ACC112 (cell line): ENCODE measurements around the gene C19orf53.

Experiments used
- H2AFZ ChIP-seq: fragments of 200-600 bp; sonication (generic); one replicate; pipeline ENCODE4 v1.6.0; 2017; ENCODE audit warnings: antibody characterized with exemption, low read length; ENCODE audit not compliant: unreplicated experiment
- H3K27ac ChIP-seq: fragments of 200-600 bp; sonication (generic); 2 replicates; pipeline ENCODE4 v1.5.1; 2014; ENCODE audit warnings: low read depth, mild to moderate bottlenecking, antibody characterized with exemption, low read length, moderate library complexity
- H3K27me3 ChIP-seq: fragments of 200-600 bp; sonication (generic); 2 replicates; pipeline ENCODE4 v1.6.1; 2014; ENCODE audit warnings: mild to moderate bottlenecking, antibody characterized with exemption, low read length, moderate library complexity, mixed read lengths; ENCODE audit not compliant: insufficient read depth
- H3K36me3 ChIP-seq: fragments of 200-600 bp; sonication (generic); 2 replicates; pipeline ENCODE4 v1.6.1; 2016; ENCODE audit warnings: mild to moderate bottlenecking, antibody characterized with exemption, low read length, moderate library complexity, mixed read lengths; ENCODE audit not compliant: insufficient read depth
- H3K4me1 ChIP-seq: fragments of 200-600 bp; sonication (generic); one replicate; pipeline ENCODE4 v1.6.1; 2016; ENCODE audit warnings: low read length, mixed read lengths; ENCODE audit not compliant: insufficient read depth, unreplicated experiment, control insufficient read depth
- H3K4me3 ChIP-seq: fragments of 200-600 bp; sonication (generic); 2 replicates; pipeline ENCODE4 v1.5.1; 2014; ENCODE audit warnings: mild to moderate bottlenecking, low read depth, low read length
- H3K79me2 ChIP-seq: fragments of 200-600 bp; sonication (generic); one replicate; pipeline ENCODE4 v1.6.0; 2016; ENCODE audit warnings: low read length; ENCODE audit not compliant: control insufficient read depth, unreplicated experiment, insufficient read depth

C19orf53 gene

DNA sequence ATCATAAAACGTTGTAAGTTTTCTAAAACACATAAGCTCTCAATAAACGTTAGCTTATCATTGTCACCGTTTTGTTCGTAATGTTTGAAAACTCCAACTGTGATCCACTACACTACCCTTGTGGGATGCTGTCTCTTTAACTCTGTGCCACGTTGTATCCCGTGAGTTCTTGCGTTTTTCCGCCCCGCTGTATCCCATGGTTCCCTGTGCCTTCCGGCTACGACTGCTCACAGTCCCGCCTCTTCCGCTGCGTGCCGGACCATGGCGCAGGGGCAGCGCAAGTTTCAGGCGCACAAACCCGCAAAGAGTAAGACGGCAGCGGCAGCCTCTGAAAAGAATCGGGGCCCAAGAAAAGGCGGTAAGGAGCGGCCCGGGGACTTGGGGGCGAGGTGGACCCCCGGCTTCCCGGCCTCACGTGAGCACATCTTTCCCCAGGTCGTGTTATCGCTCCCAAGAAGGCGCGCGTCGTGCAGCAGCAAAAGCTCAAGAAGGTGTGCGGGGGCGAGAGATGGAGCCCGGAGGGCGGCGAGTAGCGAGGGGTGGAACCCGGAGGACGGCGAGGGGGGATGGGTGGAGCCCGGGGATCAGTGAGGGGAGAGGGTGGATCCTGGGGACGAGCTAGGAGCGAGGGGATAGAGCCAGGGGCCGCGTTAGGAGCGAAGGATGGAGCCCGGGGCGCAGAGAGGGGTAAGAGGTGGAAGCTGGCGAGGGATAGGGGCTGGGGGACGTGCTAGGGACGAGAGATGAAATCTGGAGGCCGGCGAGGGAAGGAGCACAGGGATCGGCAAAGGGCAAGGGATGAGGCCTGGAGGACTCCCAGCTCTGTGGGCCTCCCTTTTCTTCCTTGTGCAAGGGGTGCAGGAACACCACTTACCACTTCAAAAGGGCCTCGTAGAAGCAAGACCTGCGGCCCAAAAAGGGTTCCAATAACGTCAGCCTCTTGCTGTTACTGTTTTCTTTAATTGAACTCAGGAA, at the start of gene C19orf53:
Gene C19orf53 (plus strand): TSS at position 240 of the 975 bp plus-strand sequence. CDS start 22 bp downstream, at position 262.
- Histone ChIP-seq H3K27ac (peak within 1 kb of the TSS; percentile 73), H2AFZ (peak within 1 kb of the TSS; percentile 62), H3K4me3 (peak within 1 kb of the TSS; percentile 97), H3K27me3 (no peaks in the 10 kb centered on the region), H3K36me3 (peaks cover 9% of the 10 kb centered on the region; the same call in 1 of the 2 replicates), H3K79me2 (peaks cover 21% of the 10 kb centered on the region), H3K4me1 (peaks cover 3% of the 10 kb centered on the region)

DNA sequence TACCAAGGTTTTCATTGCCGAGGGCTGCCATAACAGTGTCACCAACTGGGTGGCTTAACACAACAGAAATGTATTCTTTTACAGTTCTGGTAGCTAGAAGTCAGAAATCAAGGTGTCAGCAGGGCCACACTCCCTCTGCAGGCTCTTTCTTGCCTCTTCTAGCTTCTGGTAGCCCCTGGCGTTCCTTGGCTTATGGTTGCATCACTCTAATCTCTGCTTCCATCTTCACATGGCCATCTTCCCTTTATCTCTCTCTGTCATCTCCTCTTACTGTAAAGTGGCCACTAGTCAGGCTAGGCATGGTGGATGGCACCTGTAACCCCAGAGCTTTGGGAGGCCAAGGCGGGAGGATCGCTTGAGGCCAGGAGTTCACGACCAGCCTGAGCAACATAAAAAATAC, 47.9 kb upstream of the C19orf53 start:
- no peaks in the 10 kb centered on the region for H3K36me3 ChIP-seq
- no peaks in the 10 kb centered on the region for H3K27me3 ChIP-seq
- no peak overlapping the region for H3K4me3 ChIP-seq
- no peak overlapping the region for H2AFZ ChIP-seq
- peaks cover 13% of the 10 kb centered on the region for H3K4me1 ChIP-seq
- H3K79me2 ChIP-seq: no peaks in the 10 kb centered on the region
- H3K27ac ChIP-seq: no peak overlapping the region

DNA sequence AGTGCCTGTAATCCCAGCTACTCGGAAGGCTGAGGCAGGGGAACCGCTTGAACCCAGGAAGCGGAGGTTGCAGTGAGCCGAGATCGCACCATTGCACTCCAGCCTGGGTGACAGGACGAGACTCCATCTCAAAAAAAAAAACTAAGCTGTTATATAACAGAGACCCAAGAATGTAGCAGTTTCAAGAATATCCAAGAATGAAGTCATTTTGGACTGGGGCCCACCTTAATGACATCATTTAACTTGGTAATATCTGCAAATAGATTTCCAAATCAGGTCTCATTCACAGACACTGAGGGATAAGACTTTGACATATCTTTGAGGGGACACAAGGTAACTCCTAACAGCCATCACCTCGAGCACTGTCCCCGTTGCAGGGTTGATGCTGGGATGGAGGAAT, 46.5 kb upstream of the C19orf53 start:
- H3K27me3 ChIP-seq: no peaks in the 10 kb centered on the region
- H2AFZ ChIP-seq: no peak overlapping the region
- peaks cover 19% of the 10 kb centered on the region for H3K4me1 ChIP-seq
- no peak overlapping the region for H3K27ac ChIP-seq
- no peaks in the 10 kb centered on the region for H3K36me3 ChIP-seq
- no peak overlapping the region for H3K4me3 ChIP-seq
- no peaks in the 10 kb centered on the region for H3K79me2 ChIP-seq

DNA sequence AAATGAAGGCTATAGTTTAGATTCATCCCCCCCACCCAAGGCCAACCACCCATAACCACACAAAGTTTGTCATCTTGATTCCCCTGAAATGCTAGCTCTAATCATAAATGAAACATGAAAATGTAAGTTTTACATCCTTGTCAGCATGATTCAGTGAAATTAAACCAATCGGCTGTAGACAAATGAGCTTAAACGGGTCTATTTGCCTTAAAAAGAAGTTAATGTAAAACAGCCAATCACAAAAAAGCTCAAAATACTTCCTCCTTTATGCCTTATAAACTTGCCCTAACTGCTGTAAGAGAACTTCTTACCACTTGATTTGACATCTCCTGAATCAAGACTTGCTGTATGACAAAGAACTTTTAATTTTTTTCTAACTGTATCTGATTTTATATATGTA, 44.4 kb upstream of the C19orf53 start:
- no peaks in the 10 kb centered on the region for H3K27me3 ChIP-seq
- H2AFZ ChIP-seq: peak overlapping the region; percentile 33
- H3K4me1 ChIP-seq: peaks cover 19% of the 10 kb centered on the region
- peak overlapping the region; percentile 99 for H3K27ac ChIP-seq
- H3K79me2 ChIP-seq: no peaks in the 10 kb centered on the region
- H3K4me3 ChIP-seq: no peak overlapping the region
- no peaks in the 10 kb centered on the region for H3K36me3 ChIP-seq

DNA sequence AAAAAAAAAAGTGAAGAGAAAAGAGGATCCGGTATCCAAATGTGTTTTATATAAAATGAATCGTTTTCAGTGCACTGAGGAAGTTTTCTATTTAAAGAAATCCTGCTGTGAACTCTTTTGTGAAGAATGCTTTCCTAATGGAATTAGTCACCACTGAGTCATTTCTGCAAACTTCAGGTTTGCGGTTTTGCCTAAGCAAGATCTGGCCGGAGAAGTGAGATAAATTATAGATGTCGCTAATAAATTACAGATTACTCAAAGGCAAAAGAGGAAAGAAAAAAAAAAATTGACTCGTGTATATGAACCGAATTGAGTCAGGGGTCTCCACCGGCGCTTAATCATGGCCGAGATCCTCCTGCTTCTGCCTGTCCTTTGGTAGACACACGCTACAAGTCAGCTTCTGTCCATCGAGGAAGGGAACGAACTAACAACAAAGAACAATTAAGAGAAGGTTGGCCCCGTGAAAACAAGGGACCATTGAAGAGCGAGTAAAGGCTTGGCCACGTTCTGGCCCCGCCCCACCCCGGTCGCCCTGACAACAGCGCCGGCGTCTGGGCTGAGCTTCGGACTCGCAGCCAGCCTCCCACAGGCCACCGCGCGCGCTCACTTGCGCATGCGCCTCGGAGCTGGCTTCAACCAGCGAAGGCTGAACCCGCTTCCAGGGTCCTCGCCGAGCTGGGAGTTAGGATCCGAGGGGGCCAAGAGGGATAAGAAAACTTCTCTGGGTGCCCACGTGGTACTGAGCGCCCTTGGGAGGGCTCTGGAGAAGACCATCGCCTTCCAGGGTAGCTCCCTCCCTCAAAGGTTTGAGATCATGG, 42.9 kb upstream of the C19orf53 start:
- no peaks in the 10 kb centered on the region for H3K36me3 ChIP-seq
- no peak overlapping the region for H2AFZ ChIP-seq
- no peaks in the 10 kb centered on the region for H3K27me3 ChIP-seq
- peak overlapping the region; percentile 93 for H3K4me3 ChIP-seq
- H3K4me1 ChIP-seq: peaks cover 19% of the 10 kb centered on the region
- peak overlapping the region; percentile 99 for H3K27ac ChIP-seq
- H3K79me2 ChIP-seq: no peaks in the 10 kb centered on the region

DNA sequence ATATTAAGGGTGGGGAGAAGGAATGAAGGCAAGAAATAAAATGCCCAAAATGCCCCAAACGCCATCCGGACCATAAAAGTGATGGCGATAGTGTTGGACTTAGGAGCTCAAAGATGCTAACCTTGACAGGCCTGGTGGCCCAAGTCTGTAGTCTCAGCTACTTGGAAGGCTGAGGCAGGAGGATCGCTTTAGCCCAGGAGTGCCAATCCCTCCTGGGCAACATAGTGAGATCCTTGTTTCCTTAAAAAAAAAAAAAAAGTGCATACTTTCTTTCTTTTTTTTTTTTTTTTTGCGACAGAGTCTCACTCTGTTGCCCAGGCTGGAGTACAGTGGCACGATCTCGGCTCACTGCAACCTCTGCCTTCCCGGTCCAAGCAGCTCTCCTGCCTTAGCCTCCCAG, 41.9 kb upstream of the C19orf53 start:
- peaks cover 19% of the 10 kb centered on the region for H3K4me1 ChIP-seq
- peak overlapping the region; percentile 99; the same call in 1 of the 2 replicates for H3K27ac ChIP-seq
- H3K27me3 ChIP-seq: no peaks in the 10 kb centered on the region
- peak overlapping the region; percentile 93 for H3K4me3 ChIP-seq
- no peaks in the 10 kb centered on the region for H3K79me2 ChIP-seq
- H2AFZ ChIP-seq: no peak overlapping the region
- H3K36me3 ChIP-seq: no peaks in the 10 kb centered on the region

DNA sequence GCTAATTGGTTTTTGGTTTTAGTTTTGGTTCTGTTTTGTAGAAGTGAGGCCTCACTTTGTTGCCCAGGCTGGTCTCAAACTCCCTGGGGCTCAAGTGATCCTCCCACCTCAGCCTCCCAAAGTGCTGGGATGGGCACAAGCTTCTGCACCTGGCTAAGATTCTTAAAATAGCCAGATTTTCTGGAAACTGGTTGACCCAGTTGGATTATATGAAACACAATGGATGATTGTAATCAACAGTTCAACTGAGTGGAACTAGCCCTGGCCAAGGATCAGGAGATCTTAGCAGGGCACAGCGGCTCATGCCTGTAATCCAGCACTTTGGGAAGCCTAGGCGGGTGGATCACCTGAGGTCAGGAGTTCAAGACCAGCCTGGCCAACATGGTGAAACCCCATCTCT, 39.5 kb upstream of the C19orf53 start:
- H2AFZ ChIP-seq: no peak overlapping the region
- H3K27ac ChIP-seq: no peak overlapping the region
- H3K27me3 ChIP-seq: no peaks in the 10 kb centered on the region
- no peak overlapping the region for H3K4me3 ChIP-seq
- H3K36me3 ChIP-seq: no peaks in the 10 kb centered on the region
- H3K79me2 ChIP-seq: no peaks in the 10 kb centered on the region
- peaks cover 15% of the 10 kb centered on the region for H3K4me1 ChIP-seq

DNA sequence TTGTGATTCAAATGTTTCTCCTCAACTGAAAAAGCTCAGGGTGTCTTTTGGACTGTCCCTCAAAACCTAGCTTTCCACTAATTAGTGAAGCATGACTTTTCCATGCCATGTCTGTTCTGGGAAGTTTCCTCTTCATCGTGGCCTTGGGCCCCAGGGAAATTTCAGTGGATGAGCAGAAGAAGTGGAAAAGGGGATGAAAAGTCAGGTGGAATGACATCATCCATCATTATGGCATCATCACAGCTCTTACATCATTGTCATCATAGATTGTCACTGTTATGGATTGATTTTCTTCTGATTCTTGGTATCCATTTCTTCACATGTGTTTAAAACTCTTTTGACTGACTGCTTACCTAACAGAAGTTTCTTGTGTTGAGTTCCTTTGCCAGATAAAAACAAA, 36.2 kb upstream of the C19orf53 start:
- H3K36me3 ChIP-seq: no peaks in the 10 kb centered on the region
- no peaks in the 10 kb centered on the region for H3K27me3 ChIP-seq
- no peaks in the 10 kb centered on the region for H3K79me2 ChIP-seq
- H2AFZ ChIP-seq: no peak overlapping the region
- no peak overlapping the region for H3K4me3 ChIP-seq
- peaks cover 7% of the 10 kb centered on the region for H3K4me1 ChIP-seq
- H3K27ac ChIP-seq: no peak overlapping the region

DNA sequence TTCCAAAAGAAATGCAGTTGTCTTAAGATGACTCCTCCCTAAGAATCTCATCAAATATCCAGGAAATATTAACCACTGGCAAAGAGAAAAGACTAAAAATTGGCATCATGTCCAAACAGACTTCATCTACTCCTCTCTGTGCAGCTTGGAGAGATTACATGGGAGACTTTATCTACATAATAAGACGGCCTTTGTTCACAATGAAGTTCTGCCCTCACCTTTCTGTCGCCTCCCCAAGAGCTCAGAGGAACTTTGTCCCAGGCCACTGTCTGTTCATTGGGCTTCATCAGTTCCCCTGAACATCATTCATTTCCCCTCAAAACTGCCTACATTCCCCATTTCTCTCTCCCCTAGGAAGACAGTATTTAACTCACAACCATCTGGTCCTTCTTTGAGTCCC, 32.4 kb upstream of the C19orf53 start:
- Histone ChIP-seq H3K36me3 (no peaks in the 10 kb centered on the region), H2AFZ (no peak overlapping the region), H3K79me2 (no peaks in the 10 kb centered on the region), H3K4me1 (peaks cover 7% of the 10 kb centered on the region), H3K27me3 (no peaks in the 10 kb centered on the region), H3K27ac (no peak overlapping the region), H3K4me3 (no peak overlapping the region)

DNA sequence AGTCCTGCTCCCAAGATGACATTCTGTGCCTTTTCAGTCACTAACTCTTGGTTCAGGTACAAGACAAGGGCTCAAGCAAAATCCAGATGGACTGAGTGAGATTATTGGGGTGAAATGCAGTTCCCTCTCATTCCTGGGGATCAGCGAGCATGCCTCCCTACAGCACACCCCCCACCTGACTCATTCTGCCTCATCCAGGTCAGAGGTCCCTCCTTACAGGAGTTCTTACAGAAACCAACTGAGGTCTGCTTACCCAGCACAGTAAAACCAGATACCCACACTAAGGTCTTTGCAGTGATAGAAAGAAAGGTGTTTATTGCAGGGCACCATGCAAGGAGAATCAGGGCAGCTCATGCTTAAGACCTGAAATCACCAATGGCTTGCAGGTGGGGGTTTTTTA, 31.5 kb upstream of the C19orf53 start:
- H3K4me3 ChIP-seq: no peak overlapping the region
- no peaks in the 10 kb centered on the region for H3K27me3 ChIP-seq
- H3K36me3 ChIP-seq: no peaks in the 10 kb centered on the region
- no peak overlapping the region for H2AFZ ChIP-seq
- no peaks in the 10 kb centered on the region for H3K79me2 ChIP-seq
- H3K27ac ChIP-seq: no peak overlapping the region
- peaks cover 7% of the 10 kb centered on the region for H3K4me1 ChIP-seq
